Tibial artery (tissue), 4 donors: ENCODE data around the gene LRP1B.

ENCODE experiments used
- DNase-seq, 2 donors: peaks; one replicate each; pipeline ENCODE4 v3.0.0-alpha.2; 2019
- H3K27ac ChIP-seq, 2 donors: fragments of 200-600 bp; sonication (generic) in 1 of 2; 1 replicate in 1 of 2; 2 replicates in 1 of 2; pipeline ENCODE4 v1.5.1; 2018 to 2019; ENCODE audit warnings: mild to moderate bottlenecking in 1 of 2
- H3K27me3 ChIP-seq, 2 donors: fragments of 200-600 bp; sonication (generic) in 1 of 2; one replicate each; pipeline versions ENCODE4 v1.5.1 to v1.6.0; 2016 to 2019
- H3K36me3 ChIP-seq, 3 donors: fragments of 200-600 bp; sonication (generic) in 2 of 3; one replicate each; pipeline ENCODE4 v1.5.1; 2016 to 2019; ENCODE audit warnings: mild to moderate bottlenecking in 2 of 3
- H3K4me1 ChIP-seq, 4 donors: fragments of 200-600 bp; sonication (generic) in 2 of 4; 1 replicate in 3 of 4; 2 replicates in 1 of 4; pipeline ENCODE4 v1.5.1; 2016 to 2019
- H3K4me3 ChIP-seq, 2 donors: fragments of 200-600 bp; sonication (generic) in 1 of 2; 1 replicate in 1 of 2; 2 replicates in 1 of 2; pipeline ENCODE4 v1.5.1; 2018 to 2019; ENCODE audit warnings: mild to moderate bottlenecking in 2 of 2
- H3K9me3 ChIP-seq, 3 donors: fragments of 200-600 bp; sonication (generic) in 1 of 3; one replicate each; pipeline ENCODE4 v1.5.1; 2016 to 2019
- intact Hi-C: fragments of 100-400 bp; cut with DNase I; formaldehyde crosslinking; loops from one replicate; pipeline ENCODE4 v1.15.0; 2023; ENCODE audit warnings: low total_unique reads
- TF ChIP-seq, protein P1 (sequence below), 2 experiments: fragments of 200-600 bp in 1 of 2; fragments of 450-650 bp in 1 of 2; IDR thresholded peaks; one replicate each; pipeline ENCODE4 v1.5.1; 2017 to 2019; ENCODE audit warnings: antibody characterized with exemption in 2 of 2, mild to moderate bottlenecking in 1 of 2, moderate library complexity in 1 of 2

Gene LRP1B

DNA sequence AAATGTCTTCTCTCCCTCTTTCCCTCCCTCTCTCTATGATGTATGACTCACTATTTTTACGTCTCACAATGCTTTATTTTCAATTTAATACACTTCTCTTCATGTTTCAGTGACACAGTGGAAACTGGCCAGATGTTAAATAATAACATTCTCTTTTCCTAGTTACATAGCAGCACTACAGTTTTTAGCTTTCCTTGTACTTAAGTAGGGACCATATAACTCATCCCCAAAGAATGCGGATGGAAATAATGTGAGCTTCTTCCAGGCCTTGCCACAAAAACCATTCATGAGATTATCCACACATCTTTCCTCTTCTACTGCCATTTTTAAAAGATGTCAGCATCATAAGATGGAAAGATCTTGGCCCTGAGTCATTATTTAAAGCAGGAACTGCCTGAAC, 789.4 kb downstream of the LRP1B start:
- no peaks in the 10 kb centered on the region for H3K4me1 ChIP-seq
- no peak overlapping the region for H3K27ac ChIP-seq
- no peaks in the 10 kb centered on the region for H3K27me3 ChIP-seq
- no peak for DNase-seq
- H3K9me3 ChIP-seq = no peaks in the 10 kb centered on the region
- intact Hi-C loops = no loop called here
- TF ChIP-seq, protein P1, sequence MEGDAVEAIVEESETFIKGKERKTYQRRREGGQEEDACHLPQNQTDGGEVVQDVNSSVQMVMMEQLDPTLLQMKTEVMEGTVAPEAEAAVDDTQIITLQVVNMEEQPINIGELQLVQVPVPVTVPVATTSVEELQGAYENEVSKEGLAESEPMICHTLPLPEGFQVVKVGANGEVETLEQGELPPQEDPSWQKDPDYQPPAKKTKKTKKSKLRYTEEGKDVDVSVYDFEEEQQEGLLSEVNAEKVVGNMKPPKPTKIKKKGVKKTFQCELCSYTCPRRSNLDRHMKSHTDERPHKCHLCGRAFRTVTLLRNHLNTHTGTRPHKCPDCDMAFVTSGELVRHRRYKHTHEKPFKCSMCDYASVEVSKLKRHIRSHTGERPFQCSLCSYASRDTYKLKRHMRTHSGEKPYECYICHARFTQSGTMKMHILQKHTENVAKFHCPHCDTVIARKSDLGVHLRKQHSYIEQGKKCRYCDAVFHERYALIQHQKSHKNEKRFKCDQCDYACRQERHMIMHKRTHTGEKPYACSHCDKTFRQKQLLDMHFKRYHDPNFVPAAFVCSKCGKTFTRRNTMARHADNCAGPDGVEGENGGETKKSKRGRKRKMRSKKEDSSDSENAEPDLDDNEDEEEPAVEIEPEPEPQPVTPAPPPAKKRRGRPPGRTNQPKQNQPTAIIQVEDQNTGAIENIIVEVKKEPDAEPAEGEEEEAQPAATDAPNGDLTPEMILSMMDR (IDR thresholded peaks at IDR 0.05) = no peak
- H3K36me3 ChIP-seq = no peaks in the 10 kb centered on the region
- no peak overlapping the region for H3K4me3 ChIP-seq

DNA sequence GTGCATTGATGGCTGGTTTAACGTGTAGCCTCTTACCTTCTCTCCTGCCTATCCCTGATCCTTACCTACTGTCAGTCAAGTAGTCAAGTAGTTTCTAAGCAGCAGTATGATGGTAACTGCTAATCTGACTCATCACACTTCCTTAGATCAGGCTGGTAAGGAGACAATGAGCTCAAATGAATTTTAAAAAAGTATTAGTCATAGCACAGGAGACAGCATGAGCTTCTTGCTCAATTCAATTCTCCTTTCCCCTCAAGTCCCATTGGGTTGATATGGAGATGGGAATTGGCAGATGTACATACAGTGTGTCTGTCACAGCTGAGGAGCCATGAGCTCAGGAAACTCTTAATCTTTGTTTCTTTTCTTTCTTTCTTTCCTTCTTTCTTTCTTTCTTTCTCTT, 799.7 kb downstream of the LRP1B start:
- no peaks in the 10 kb centered on the region for H3K4me1 ChIP-seq
- intact Hi-C loops = no loop called here

DNA sequence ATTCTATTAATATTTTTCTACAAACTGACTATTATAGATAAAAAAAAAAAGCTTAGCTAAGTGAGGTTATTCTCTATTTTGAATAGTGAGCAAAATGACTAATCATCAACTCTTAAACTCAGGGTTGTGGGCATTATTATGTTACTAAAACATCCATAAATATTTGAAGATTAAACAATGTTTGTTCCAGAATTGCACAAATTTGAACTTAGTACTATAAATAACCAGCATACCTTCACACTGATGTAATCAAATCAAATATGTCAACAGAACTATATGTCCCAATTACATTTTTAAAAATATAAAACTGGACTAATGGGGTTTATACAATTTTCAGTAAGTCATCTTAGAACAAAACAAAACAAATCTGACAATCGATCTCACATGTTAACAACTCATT, 800.9 kb downstream of the LRP1B start:
- TF ChIP-seq, protein P1 (IDR thresholded peaks at IDR 0.05) = no peak
- no peak for DNase-seq
- Histone ChIP-seq H3K27ac (no peak overlapping the region), H3K36me3 (no peaks in the 10 kb centered on the region), H3K27me3 (no peaks in the 10 kb centered on the region), H3K4me3 (no peak overlapping the region), H3K4me1 (no peaks in the 10 kb centered on the region), H3K9me3 (no peaks in the 10 kb centered on the region)
- intact Hi-C loops = no loop called here

More for the DNA sequence above, 799.7 kb downstream of the LRP1B start:
- Histone ChIP-seq H3K9me3 (no peaks in the 10 kb centered on the region), H3K4me3 (no peak overlapping the region), H3K27me3 (no peaks in the 10 kb centered on the region), H3K36me3 (no peaks in the 10 kb centered on the region), H3K27ac (no peak overlapping the region)
- TF ChIP-seq, protein P1 (IDR thresholded peaks at IDR 0.05) = no peak
- DNase-seq = no peak

DNA sequence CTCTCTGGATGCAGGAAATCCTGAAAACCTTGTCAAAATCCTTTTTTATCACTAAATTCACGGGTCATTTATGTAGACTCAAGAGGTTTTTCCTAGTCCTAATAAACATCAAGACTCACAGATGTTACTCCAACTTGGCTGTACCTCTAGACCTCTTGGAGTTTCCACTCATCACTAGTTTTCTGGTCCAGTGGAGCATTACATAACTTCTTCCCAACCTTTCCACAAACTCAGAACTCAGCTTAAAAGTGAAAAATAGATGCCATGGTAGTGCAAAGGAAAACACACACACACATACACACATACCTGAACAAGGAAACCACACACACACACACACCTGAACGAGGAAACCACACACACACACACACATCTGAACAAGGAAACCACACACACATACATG, 807.2 kb downstream of the LRP1B start:
- H3K27me3 ChIP-seq = no peaks in the 10 kb centered on the region
- H3K9me3 ChIP-seq = no peaks in the 10 kb centered on the region
- no peak overlapping the region for H3K27ac ChIP-seq
- intact Hi-C loops = no loop called here
- H3K4me1 ChIP-seq = no peaks in the 10 kb centered on the region
- no peaks in the 10 kb centered on the region for H3K36me3 ChIP-seq
- H3K4me3 ChIP-seq = no peak overlapping the region
- no peak for DNase-seq
- TF ChIP-seq, protein P1 (IDR thresholded peaks at IDR 0.05) = no peak

DNA sequence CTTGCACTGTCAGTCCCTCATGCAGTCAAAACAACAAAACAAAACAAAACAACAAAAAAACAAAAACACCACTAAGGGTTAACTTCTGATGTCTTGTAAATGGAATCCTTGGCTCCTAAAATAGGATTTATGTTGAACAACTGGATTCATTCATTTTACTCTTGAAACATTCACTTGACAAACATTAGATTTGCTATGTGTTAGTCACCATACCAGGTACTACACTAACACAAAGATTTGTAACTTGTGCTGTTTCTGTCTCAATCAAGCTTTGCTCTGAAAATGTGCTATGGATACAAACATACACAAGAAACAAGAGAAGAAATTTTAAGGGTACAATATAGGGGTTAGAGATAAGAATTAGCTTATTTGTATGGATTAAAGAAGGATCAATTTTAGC, 812.8 kb downstream of the LRP1B start:
- no peak for DNase-seq
- intact Hi-C loops = no loop called here
- TF ChIP-seq, protein P1 (IDR thresholded peaks at IDR 0.05) = no peak
- Histone ChIP-seq H3K36me3 (no peaks in the 10 kb centered on the region), H3K4me3 (no peak overlapping the region), H3K27me3 (no peaks in the 10 kb centered on the region), H3K27ac (no peak overlapping the region), H3K9me3 (no peaks in the 10 kb centered on the region), H3K4me1 (no peaks in the 10 kb centered on the region)

GRCh38 chr2:141316606-141317005, 814.2 kb downstream of the LRP1B start:
- Histone ChIP-seq H3K36me3 (no peaks in the 10 kb centered on the region), H3K27me3 (no peaks in the 10 kb centered on the region), H3K9me3 (no peaks in the 10 kb centered on the region), H3K4me1 (no peaks in the 10 kb centered on the region), H3K4me3 (no peak overlapping the region), H3K27ac (no peak overlapping the region)
- no peak for DNase-seq
- intact Hi-C loops = no loop called here
- TF ChIP-seq, protein P1 (IDR thresholded peaks at IDR 0.05) = no peak
